OCI-LY1 (cell line): Measurements from ENCODE around the gene PHRF1.
A peak's percentile ranks its signal among the peaks of the same experiment; 100 is the strongest.

Source experiments
- H2AFZ ChIP-seq: fragments of 200-600 bp; sonication (generic), shearing (Covaris generic); 2 replicates; pipeline ENCODE4 v1.6.0; 2014; ENCODE audit warnings: antibody characterized with exemption, mild to moderate bottlenecking, low read length
- H3F3A ChIP-seq: fragments of 200-600 bp; sonication (generic), shearing (Covaris generic); 2 replicates; pipeline ENCODE4 v1.6.0; 2014; ENCODE audit warnings: mild to moderate bottlenecking, antibody characterized with exemption, low read length, moderate library complexity; ENCODE audit not compliant: insufficient read depth
- H3K27ac ChIP-seq: fragments of 200-600 bp; sonication (generic); 2 replicates; pipeline ENCODE4 v1.5.1; 2014; ENCODE audit warnings: low read length, mixed run types, mild to moderate bottlenecking, low read depth; ENCODE audit not compliant: poor library complexity, severe bottlenecking
- H3K27me3 ChIP-seq: fragments of 200-600 bp; sonication (generic); 2 replicates; pipeline ENCODE4 v1.6.0; 2014; ENCODE audit warnings: antibody characterized with exemption, mild to moderate bottlenecking, low read length, moderate library complexity; ENCODE audit not compliant: insufficient read depth
- H3K36me3 ChIP-seq: fragments of 200-600 bp; sonication (generic); 2 replicates; pipeline ENCODE4 v1.6.1; 2014; ENCODE audit warnings: mild to moderate bottlenecking, antibody characterized with exemption, low read length, moderate library complexity, mixed read lengths; ENCODE audit not compliant: insufficient read depth
- H3K4me1 ChIP-seq: fragments of 200-600 bp; sonication (generic); 2 replicates; pipeline ENCODE4 v1.5.1; 2014; ENCODE audit warnings: mild to moderate bottlenecking, low read length, moderate library complexity; ENCODE audit not compliant: insufficient read depth, severe bottlenecking
- H3K4me2 ChIP-seq: fragments of 200-600 bp; sonication (generic), shearing (Covaris generic); 2 replicates; pipeline ENCODE4 v1.6.1; 2014; ENCODE audit warnings: low read length
- H3K4me3 ChIP-seq: fragments of 200-600 bp; sonication (generic); 2 replicates; pipeline ENCODE4 v1.5.1; 2014; ENCODE audit warnings: low read length, low read depth, mild to moderate bottlenecking, mixed read lengths; ENCODE audit not compliant: poor library complexity, severe bottlenecking
- H3K79me2 ChIP-seq: fragments of 200-600 bp; shearing (Covaris generic); 2 replicates; pipeline ENCODE4 v1.6.1; 2016; ENCODE audit warnings: mixed run types, low read length, mixed read lengths; ENCODE audit not compliant: insufficient read depth
- H3K9ac ChIP-seq: fragments of 200-600 bp; sonication (generic), shearing (Covaris generic); 2 replicates; pipeline ENCODE4 v1.6.1; 2014; ENCODE audit warnings: mild to moderate bottlenecking, low read length, mixed read lengths
- H3K9me2 ChIP-seq: fragments of 200-600 bp; sonication (generic), shearing (Covaris generic); 2 replicates; pipeline ENCODE4 v1.6.1; 2014; ENCODE audit warnings: low read depth, mild to moderate bottlenecking, low read length, mixed read lengths
- H3K9me3 ChIP-seq: fragments of 200-600 bp; shearing (Covaris generic); 2 replicates; pipeline ENCODE4 v1.6.1; 2014; ENCODE audit warnings: low read length, mixed read lengths
- H4K20me1 ChIP-seq: fragments of 200-600 bp; sonication (generic), shearing (Covaris generic); 2 replicates; pipeline ENCODE4 v1.6.0; 2016; ENCODE audit warnings: mild to moderate bottlenecking, low read length; ENCODE audit not compliant: insufficient read depth
- CTCF ChIP-seq: fragments of 200-600 bp; sonication (generic), shearing (Covaris generic); IDR thresholded peaks from 2 replicates; pipeline ENCODE4 v1.5.1; 2017; ENCODE audit warnings: mild to moderate bottlenecking, antibody characterized with exemption, low read length, moderate library complexity, mixed read lengths
- EZH2 ChIP-seq: fragments of 200-600 bp; sonication (generic), shearing (Covaris generic); IDR thresholded peaks from 2 replicates; pipeline ENCODE4 v1.8.0; 2017; ENCODE audit warnings: borderline replicate concordance, mixed run types, mild to moderate bottlenecking, antibody characterized with exemption, low read length, moderate library complexity, mixed read lengths

PHRF1 gene

GRCh38 chr11:574632-575312, 1.5 kb upstream of the PHRF1 start:
- H3K4me1 ChIP-seq, result peaks cover 43% of the 10 kb centered on the region
- H3K4me3 ChIP-seq, result peak overlapping the region; percentile 90
- H3K4me2 ChIP-seq, result peak overlapping the region; percentile 100
- no peak overlapping the region for H2AFZ ChIP-seq
- peak overlapping the region; percentile 84 for H3K9ac ChIP-seq
- H3K27ac ChIP-seq, result no peak overlapping the region
- TF ChIP-seq CTCF (no peak), EZH2 (no peak)
- H3K36me3 ChIP-seq, result no peaks in the 10 kb centered on the region; the same call in 1 of the 2 replicates
- no peaks in the 10 kb centered on the region for H3F3A ChIP-seq
- H3K79me2 ChIP-seq, result peaks cover 31% of the 10 kb centered on the region
- no peaks in the 10 kb centered on the region for H3K9me3 ChIP-seq
- no peaks in the 10 kb centered on the region for H3K9me2 ChIP-seq
- H3K27me3 ChIP-seq, result no peaks in the 10 kb centered on the region
- no peaks in the 10 kb centered on the region for H4K20me1 ChIP-seq

GRCh38 chr11:575313-575995, 816 bp upstream of the PHRF1 start:
- no peak overlapping the region for H3K27ac ChIP-seq
- H4K20me1 ChIP-seq, result no peaks in the 10 kb centered on the region
- H3K9ac ChIP-seq, result peak overlapping the region; percentile 84
- no peaks in the 10 kb centered on the region for H3F3A ChIP-seq
- peak overlapping the region; percentile 90 for H3K4me3 ChIP-seq
- H3K27me3 ChIP-seq, result no peaks in the 10 kb centered on the region
- H2AFZ ChIP-seq, result peak overlapping the region; percentile 16; the same call in 1 of the 2 replicates
- TF ChIP-seq CTCF, result no peak
- no peaks in the 10 kb centered on the region for H3K9me3 ChIP-seq
- no peaks in the 10 kb centered on the region; the same call in 1 of the 2 replicates for H3K36me3 ChIP-seq
- H3K9me2 ChIP-seq, result no peaks in the 10 kb centered on the region
- H3K4me2 ChIP-seq, result peak overlapping the region; percentile 100
- peaks cover 38% of the 10 kb centered on the region for H3K79me2 ChIP-seq
- H3K4me1 ChIP-seq, result peaks cover 47% of the 10 kb centered on the region

GRCh38 chr11:576811-577610, 741 bp downstream of the PHRF1 start:
- H3K79me2 ChIP-seq, result peaks cover 50% of the 10 kb centered on the region

More at GRCh38 chr11:576811-577610, 741 bp downstream of the PHRF1 start:
- Histone ChIP-seq H3K9ac (peak overlapping the region; percentile 99), H3K27ac (no peak overlapping the region), H2AFZ (no peak overlapping the region), H3K9me2 (no peaks in the 10 kb centered on the region), H3K27me3 (no peaks in the 10 kb centered on the region), H3K4me3 (peak overlapping the region; percentile 99), H3K9me3 (no peaks in the 10 kb centered on the region), H3K36me3 (peaks cover 10% of the 10 kb centered on the region), H3F3A (no peaks in the 10 kb centered on the region), H4K20me1 (no peaks in the 10 kb centered on the region), H3K4me1 (peaks cover 47% of the 10 kb centered on the region), H3K4me2 (peak overlapping the region; percentile 93)
- TF ChIP-seq CTCF (no peak), EZH2 (no peak)
